HepG2 (cell line): ENCODE measurements around the gene PRSS53. TPM values are rescaled to one million over a fixed set of nuclear protein-coding genes. Genes with fewer than 3 reads are reported as not detected.
A peak's percentile ranks its signal among the peaks of the same experiment; 100 is the strongest.

ENCODE experiments used
- ARID3A ChIP-seq: IDR thresholded peaks from 2 replicates; pipeline ENCODE4 v1.6.1; 2012; ENCODE audit warnings: low read depth, low read length, improper control_type of control experiment
- CENPBD1 ChIP-seq: sonication (generic); formaldehyde crosslinking; IDR thresholded peaks from 2 replicates; pipeline ENCODE4 v1.8.0; 2022; ENCODE audit warnings: missing genetic modification reagents, low read depth, mild to moderate bottlenecking, borderline replicate concordance
- MYC ChIP-seq: sonication (generic); formaldehyde crosslinking; IDR thresholded peaks from 2 replicates; pipeline ENCODE4 v1.9.0; 2021; ENCODE audit warnings: missing genetic modification reagents, borderline replicate concordance
- NR2F1 ChIP-seq, 2 experiments: fragments of 450-650 bp in 1 of 2; formaldehyde crosslinking in 1 of 2; IDR thresholded peaks; 2 replicates each; pipeline versions ENCODE4 v1.5.0 to v1.6.1; 2016 to 2020; ENCODE audit warnings: mild to moderate bottlenecking in 1 of 2, missing compliant biosample characterization in 1 of 2, missing genetic modification reagents in 1 of 2, moderate library complexity in 1 of 2
- PCBP1 ChIP-seq: fragments of 200-400 bp; formaldehyde crosslinking; IDR thresholded peaks from 2 replicates; pipeline ENCODE4 v1.6.1; 2017; ENCODE audit warnings: mild to moderate bottlenecking, low read depth, low read length, borderline replicate concordance
- PRMT3 ChIP-seq: sonication (generic); formaldehyde crosslinking; IDR thresholded peaks from 2 replicates; pipeline ENCODE4 v1.8.1; 2022; ENCODE audit warnings: low read depth, mild to moderate bottlenecking, moderate library complexity, missing genetic modification reagents, borderline replicate concordance
- RFX5 ChIP-seq: IDR thresholded peaks from 2 replicates; pipeline ENCODE4 v1.6.1; 2011; ENCODE audit warnings: low read depth, low read length, improper control_type of control experiment
- RXRB ChIP-seq: IDR thresholded peaks from 2 replicates; pipeline ENCODE4 v1.6.1; 2016; ENCODE audit warnings: borderline replicate concordance, missing genetic modification reagents, missing compliant biosample characterization
- SAFB2 ChIP-seq: sonication (generic); formaldehyde crosslinking; IDR thresholded peaks from 2 replicates; pipeline ENCODE4 v1.5.1; 2020; ENCODE audit warnings: missing genetic modification reagents, low read depth, mild to moderate bottlenecking, borderline replicate concordance
- SMAD3 ChIP-seq: sonication (generic); formaldehyde crosslinking; IDR thresholded peaks from 2 replicates; pipeline ENCODE4 v1.4.0; 2020; ENCODE audit warnings: missing genetic modification reagents
- U2AF1 ChIP-seq: fragments of 200-400 bp; formaldehyde crosslinking; optimal IDR thresholded peaks from 2 replicates; pipeline ENCODE3; 2017; ENCODE audit warnings: mild to moderate bottlenecking, low read depth, low read length
- ZEB1 ChIP-seq: IDR thresholded peaks from 2 replicates; pipeline ENCODE4 v1.6.1; 2012; ENCODE audit warnings: mild to moderate bottlenecking, low read depth, inconsistent platforms; ENCODE audit not compliant: insufficient replicate concordance
- ZNF781 ChIP-seq: sonication (generic); formaldehyde crosslinking; IDR thresholded peaks from 2 replicates; pipeline ENCODE4 v1.5.1; 2020; ENCODE audit warnings: borderline replicate concordance, mild to moderate bottlenecking, missing genetic modification reagents; ENCODE audit errors: not compliant biosample characterization
- polyA plus RNA-seq, 8 experiments: library from polyadenylated mRNA; depleted of rRNA in 3 of 8; stranded (reverse) in 7 of 8; unstranded in 1 of 8; fragments of >200 nt; fragmentation: Illumina TruSeq in 4 of 8; extraction: Trizol in 4 of 8; gene quantifications; 2 replicates each; pipeline versions ENCODE4 v1.2.1 to v1.2.3, GENCODE V29; 2011 to 2016; ENCODE audit warnings: low read depth in 4 of 8, missing spikeins in 1 of 8, mixed read lengths in 1 of 8; ENCODE audit not compliant: insufficient read depth in 1 of 8
- total RNA-seq, 5 experiments: library from RNA; depleted of rRNA; stranded (reverse); fragments of >200 nt; fragmentation: Illumina TruSeq; extraction: Trizol; gene quantifications; 2 replicates each; pipeline ENCODE4 v1.2.3, GENCODE V29; 2016; ENCODE audit warnings: low read depth in 1 of 5
- TF ChIP-seq, protein P1 (sequence below): sonication (generic); formaldehyde crosslinking; IDR thresholded peaks from 2 replicates; pipeline ENCODE4 v1.8.0; 2022; ENCODE audit warnings: missing genetic modification reagents, mild to moderate bottlenecking, borderline replicate concordance
- TF ChIP-seq, protein P2 (sequence below): sonication (generic); formaldehyde crosslinking; IDR thresholded peaks from 2 replicates; pipeline ENCODE4 v1.8.1; 2023; ENCODE audit warnings: missing genetic modification reagents, mild to moderate bottlenecking, borderline replicate concordance
- TF ChIP-seq, protein P3 (sequence below): sonication (generic); formaldehyde crosslinking; IDR thresholded peaks from 2 replicates; pipeline ENCODE4 v1.5.1; 2020; ENCODE audit warnings: missing genetic modification reagents, mild to moderate bottlenecking, borderline replicate concordance
- TF ChIP-seq, protein P4 (sequence below): sonication (generic); formaldehyde crosslinking; IDR thresholded peaks from 2 replicates; pipeline ENCODE4 v1.4.0; 2020; ENCODE audit warnings: missing genetic modification reagents

PRSS53 gene
- total and polyA plus RNA-seq, 2 of the 13 experiments (the other 11 are each of a cell fraction or from before 2014, with no cell fraction given): 2.2 to 7.4 TPM

GRCh38 chr16:31094424-31095120 lies 5.8 kb upstream of the PRSS53 start, which contains the start of gene VKORC1 (continued):
- no peak for TF ChIP-seq ARID3A
- TF ChIP-seq, protein P1, sequence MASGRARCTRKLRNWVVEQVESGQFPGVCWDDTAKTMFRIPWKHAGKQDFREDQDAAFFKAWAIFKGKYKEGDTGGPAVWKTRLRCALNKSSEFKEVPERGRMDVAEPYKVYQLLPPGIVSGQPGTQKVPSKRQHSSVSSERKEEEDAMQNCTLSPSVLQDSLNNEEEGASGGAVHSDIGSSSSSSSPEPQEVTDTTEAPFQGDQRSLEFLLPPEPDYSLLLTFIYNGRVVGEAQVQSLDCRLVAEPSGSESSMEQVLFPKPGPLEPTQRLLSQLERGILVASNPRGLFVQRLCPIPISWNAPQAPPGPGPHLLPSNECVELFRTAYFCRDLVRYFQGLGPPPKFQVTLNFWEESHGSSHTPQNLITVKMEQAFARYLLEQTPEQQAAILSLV (CRISPR knock-in tag): peak; percentile 35; the same call in 1 of the 2 replicates
- peak; percentile 75 for TF ChIP-seq RXRB
- TF ChIP-seq, protein P2, sequence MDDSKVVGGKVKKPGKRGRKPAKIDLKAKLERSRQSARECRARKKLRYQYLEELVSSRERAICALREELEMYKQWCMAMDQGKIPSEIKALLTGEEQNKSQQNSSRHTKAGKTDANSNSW (CRISPR knock-in tag): no peak
- 0 out of 2 replicates have a peak, but pooled peaks have one; percentile 34 for TF ChIP-seq RFX5
- 0 out of 2 replicates have a peak, but pooled peaks have one; percentile 47 for TF ChIP-seq PCBP1
- TF ChIP-seq ZNF781: peak; percentile 46
- no peak for TF ChIP-seq ZEB1
- TF ChIP-seq MYC: peak; percentile 75
- TF ChIP-seq, protein P3, sequence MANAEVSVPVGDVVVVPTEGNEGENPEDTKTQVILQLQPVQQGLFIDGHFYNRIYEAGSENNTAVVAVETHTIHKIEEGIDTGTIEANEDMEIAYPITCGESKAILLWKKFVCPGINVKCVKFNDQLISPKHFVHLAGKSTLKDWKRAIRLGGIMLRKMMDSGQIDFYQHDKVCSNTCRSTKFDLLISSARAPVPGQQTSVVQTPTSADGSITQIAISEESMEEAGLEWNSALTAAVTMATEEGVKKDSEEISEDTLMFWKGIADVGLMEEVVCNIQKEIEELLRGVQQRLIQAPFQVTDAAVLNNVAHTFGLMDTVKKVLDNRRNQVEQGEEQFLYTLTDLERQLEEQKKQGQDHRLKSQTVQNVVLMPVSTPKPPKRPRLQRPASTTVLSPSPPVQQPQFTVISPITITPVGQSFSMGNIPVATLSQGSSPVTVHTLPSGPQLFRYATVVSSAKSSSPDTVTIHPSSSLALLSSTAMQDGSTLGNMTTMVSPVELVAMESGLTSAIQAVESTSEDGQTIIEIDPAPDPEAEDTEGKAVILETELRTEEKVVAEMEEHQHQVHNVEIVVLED: peak; percentile 96
- TF ChIP-seq SMAD3: peak; percentile 88; the same call in 1 of the 2 replicates
- TF ChIP-seq NR2F1 (CRISPR knock-in tag; IDR thresholded peaks at IDR 0.05): no peak
- TF ChIP-seq PRMT3 (CRISPR knock-in tag): no peak; the same call in 1 of the 2 replicates
- TF ChIP-seq SAFB2 (CRISPR knock-in tag): peak; percentile 29; the same call in 1 of the 2 replicates
- no peak for TF ChIP-seq U2AF1
- TF ChIP-seq, protein P4, sequence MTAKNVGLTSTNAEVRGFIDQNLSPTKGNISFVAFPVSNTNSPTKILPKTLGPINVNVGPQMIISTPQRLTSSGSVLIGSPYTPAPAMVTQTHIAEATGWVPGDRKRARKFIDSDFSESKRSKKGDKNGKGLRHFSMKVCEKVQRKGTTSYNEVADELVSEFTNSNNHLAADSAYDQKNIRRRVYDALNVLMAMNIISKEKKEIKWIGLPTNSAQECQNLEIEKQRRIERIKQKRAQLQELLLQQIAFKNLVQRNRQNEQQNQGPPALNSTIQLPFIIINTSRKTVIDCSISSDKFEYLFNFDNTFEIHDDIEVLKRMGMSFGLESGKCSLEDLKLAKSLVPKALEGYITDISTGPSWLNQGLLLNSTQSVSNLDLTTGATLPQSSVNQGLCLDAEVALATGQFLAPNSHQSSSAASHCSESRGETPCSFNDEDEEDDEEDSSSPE (CRISPR knock-in tag): peak; percentile 90
- TF ChIP-seq CENPBD1 (CRISPR knock-in tag): no peak
